Cardiac septum (tissue), 1 donor: ENCODE results near the gene FECH. TPM values are rescaled to one million over a fixed set of nuclear protein-coding genes. Genes with fewer than 3 reads are reported as not detected.
"Not testable (repeated sequence)": the region's sequence is repeated elsewhere in the genome, so short reads cannot be mapped to it uniquely, and the experiment has no call there.

ENCODE experiments used
- DNase-seq: peaks from one replicate; pipeline ENCODE4 v3.0.0-alpha.2; 2020; ENCODE audit warnings: low spot score
- intact Hi-C: fragments of 100-400 bp; cut with DNase I; formaldehyde crosslinking; loops from one replicate; pipeline ENCODE4 v1.14.0; 2022
- total RNA-seq: library from RNA; stranded (reverse); fragmentation: NEBNext Ultra II Directional; extraction: Animal tissue kit (Norgen Biotek cat#: 25700); gene quantifications from one replicate; pipeline ENCODE4 v1.2.1, GENCODE V29; 2021
- donor health status: DM: no; HTN: no; CAD: no.

Gene FECH
- total RNA-seq, 1 donor from 2014 or later, result 39.5 TPM

DNA sequence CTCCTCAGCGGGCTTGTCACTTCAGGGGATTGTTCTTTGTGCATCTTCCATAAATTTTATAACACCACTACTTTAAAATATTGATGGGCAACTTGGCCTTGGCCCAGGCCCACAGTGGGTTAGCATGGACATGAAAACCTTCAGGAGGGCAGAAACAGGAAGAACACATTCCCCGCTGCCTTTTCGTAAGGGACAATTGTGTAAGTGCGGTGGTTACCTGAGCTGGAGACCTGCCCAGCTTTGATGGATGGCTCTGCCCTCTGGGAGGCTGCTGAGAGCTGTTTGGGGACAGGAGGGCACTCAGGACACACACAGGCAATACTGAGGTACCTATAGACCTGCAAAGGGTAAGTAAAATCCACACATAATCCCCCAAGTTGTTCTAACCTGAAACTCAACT is 46.8 kb downstream of the FECH start:
- no peak for DNase-seq
- intact Hi-C loops, result no loop called here

GRCh38 chr18:57538614-57539013 is 47.9 kb downstream of the FECH start:
- no peak for DNase-seq
- intact Hi-C loops, result no loop called here

GRCh38 chr18:57534511-57534909 is 52.0 kb downstream of the FECH start:
- intact Hi-C loops, result no loop called here
- DNase-seq, result no peak

DNA sequence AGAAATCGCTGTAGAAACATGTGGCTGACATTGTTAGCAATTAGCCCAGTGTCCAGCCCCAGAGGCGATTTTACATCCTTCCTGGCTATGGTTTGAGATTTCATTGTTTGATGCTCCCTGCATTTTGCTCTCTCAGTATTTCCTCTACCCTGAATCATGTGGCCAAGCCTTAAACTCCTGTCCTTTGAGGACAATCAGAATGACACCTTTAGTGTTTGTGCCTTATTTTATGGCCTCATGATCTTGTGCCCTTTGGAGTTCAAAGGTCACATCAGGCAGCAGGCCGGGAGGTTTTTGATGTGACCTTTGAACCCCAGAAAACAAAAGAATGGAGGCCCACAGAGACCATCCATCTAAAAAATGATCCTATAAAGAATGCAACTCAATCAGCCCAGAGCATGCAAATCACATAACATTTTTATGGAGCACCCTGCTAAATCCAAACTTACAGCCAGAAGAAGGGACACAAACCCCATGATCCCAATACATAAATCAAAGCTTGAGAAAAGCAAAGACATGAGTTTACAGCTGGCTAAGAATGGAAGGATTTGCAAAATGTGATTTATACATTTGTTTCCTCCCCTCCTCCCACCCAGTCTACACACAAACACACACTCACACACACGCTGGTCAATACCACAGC is 52.5 kb downstream of the FECH start:
- intact Hi-C loops, result no loop called here

GRCh38 chr18:57533006-57533867 is 53.3 kb downstream of the FECH start:
- DNase-seq, result no peak
- intact Hi-C loops, result no loop called here

More for the DNA sequence above, 52.5 kb downstream of the FECH start:
- no peak for DNase-seq

DNA sequence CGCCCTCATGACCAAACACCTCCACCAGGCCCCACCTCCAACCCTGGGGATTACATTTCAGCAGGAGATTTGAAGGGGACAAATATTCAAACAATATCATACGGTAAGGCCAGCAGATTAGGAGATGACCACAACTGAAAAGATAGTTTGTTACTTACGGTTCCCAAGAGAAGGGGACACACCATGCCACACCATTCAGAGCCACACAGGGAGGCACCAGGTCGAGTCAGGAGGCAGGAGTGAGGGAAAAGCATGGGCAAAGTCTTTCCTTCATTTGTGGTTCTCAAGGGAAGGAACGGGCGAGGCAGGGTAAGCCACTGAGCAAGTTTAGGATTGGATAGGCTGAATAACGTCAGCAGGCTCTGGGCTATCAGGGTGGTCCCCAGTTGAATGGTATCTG is 57.4 kb downstream of the FECH start:
- DNase-seq, result no peak
- intact Hi-C loops, result no loop called here

GRCh38 chr18:57527556-57528229 is 58.8 kb downstream of the FECH start:
- intact Hi-C loops, result no loop called here
- no peak for DNase-seq

DNA sequence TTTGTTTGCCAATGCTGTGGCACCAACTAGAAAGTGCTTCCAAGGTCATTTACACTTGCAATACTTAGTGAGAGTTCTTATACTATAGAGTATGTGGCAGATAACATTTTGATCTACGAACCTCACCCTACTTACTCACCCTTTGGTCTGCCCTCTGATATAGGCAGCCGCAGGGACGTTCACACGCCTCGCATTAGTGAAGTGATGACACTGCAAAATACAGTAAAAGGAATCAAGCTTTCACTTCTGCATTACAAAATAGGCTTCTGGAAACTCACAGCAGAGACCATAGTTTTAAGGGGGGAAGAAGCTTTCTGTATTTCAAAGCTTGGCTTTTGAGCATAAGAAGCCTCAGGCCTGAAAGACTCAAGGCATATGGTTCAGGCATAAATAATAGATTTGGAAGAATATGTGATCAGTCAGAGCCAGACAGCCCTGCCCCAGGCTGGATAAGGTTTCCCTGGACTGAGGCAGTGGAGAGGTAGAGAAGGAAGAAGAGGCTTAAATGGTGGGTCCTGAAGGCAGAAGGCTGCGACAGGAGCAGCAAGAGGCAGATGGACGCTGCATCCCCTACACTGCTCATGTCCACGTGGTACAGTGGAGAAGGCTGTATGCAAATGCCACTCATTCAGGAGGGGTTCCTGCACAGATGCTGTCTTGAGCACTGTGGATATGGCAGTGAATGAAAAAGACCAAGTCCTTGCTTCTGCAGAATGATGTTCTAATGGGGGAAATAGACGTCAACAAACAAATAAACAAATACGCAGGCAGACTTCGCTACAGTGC is 63.1 kb downstream of the FECH start:
- intact Hi-C loops, result no loop called here
- DNase-seq, result no peak

DNA sequence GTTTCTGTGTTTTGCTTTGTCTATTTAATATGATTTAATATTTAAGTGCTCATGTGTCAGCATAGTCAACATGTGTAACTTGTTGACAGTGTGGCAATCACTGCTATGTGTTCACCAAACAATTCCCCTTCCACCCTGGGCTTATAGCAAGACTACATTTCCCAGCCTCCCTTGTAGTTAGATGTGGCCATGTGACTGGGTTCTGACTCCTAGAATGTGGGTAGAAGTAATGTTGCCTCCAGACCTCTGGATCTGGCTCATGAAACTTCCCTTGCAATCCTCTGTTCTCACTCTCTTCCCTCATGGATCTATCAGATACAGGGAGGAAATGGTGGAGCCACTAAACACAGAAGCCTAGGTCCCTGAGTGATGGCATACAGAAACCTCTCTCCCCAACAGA is 64.2 kb downstream of the FECH start:
- DNase-seq, intact Hi-C loops: not testable (repeated sequence)

DNA sequence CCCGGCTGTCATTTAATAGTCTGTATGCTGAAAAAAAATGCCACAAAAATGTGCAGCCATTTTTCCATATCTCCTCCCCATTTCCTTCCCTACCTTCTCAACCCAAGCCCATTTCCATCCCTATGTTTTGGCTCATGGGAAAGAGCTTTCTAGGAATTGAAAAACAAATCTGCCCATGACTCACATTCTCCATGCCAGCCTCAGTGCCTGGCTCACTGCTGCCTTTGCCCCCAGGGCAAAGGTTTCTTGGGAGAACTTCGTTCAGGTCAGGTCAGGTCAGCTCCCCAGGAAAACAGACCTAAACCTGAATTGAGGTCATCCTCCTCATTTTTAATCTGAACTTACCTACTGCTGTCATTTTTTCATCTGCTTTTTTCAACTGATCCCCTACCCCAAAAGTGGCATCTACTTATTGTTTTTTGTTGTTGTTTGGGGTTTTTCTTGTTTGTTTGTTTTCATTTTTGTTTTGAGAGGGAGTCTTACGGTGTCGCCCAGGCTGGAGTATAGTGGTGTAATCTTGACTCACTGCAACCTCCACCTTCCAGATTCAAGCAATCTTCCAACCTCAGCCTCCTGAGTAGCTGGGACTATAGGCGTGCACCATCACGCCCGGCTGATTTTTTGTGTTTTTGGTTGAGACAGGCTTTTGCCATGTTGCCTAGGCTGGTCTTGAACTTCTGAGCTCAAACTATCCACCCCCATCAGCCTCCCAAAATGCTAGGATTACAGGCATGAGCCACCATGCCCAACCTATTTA is 66.7 kb downstream of the FECH start:
- DNase-seq, result no peak
- intact Hi-C loops, result no loop called here

- no peak for DNase-seq
- intact Hi-C loops, result no loop called here
Measured at GRCh38 chr18:57518533-57518932, 68.0 kb downstream of the FECH start.

- intact Hi-C loops, result no loop called here
- DNase-seq, result no peak
Measured at GRCh38 chr18:57516056-57516455, 70.4 kb downstream of the FECH start.

- no peak for DNase-seq
- intact Hi-C loops, result no loop called here
Measured at GRCh38 chr18:57505231-57505630, 81.3 kb downstream of the FECH start.

DNA sequence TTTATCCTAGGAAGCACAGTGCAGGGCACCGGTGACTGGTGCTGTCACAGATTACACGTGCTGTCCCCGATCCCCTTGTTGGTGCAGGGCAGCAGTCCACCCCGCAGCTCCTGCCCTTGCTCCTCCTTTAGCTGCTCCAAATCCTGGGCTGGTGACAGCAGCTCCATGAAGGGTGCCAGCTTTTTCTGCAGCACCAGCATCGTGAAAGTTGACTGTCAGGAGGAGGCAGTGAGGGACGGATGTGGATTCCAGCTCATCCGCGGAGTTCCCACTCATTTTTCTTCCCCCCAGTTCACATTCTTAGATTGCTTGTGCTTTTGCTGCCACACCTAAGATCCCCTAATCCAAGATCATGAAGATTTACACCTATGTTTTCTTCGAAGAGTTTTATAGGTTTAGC is 83.9 kb downstream of the FECH start:
- intact Hi-C loops, result no loop called here
- DNase-seq, result no peak

DNA sequence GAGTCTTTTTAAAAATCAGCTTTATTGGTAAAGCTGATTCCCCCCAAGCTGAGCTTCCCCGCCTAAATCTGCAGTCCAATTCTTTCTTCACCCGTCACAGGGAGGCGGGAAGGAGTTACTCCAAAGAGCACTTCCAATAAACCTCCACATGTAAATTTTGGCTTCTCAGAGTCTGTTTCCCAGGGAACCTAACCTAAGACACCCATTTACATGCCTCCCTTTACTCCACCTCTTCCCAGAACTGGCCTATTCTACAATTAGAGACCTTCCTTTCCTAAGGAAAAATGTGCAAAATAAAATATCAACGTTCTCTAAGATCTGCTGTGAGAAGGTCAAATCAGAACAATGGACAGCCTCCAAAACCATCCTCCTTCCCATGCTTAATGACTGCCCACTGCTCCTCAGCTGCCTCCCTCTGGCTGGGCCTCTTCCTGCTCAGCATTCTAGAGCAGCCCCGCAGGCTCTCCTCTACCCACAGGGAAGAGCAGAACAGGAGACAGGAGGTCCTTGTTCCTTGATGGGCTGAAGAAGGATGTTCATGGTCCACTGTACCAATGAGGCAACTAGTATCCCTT is 87.7 kb downstream of the FECH start:
- DNase-seq, result no peak
- intact Hi-C loops, result no loop called here
